GM12875 (cell line): ENCODE measurements around the gene KDM4B.

Experiments
- H3K4me3 ChIP-seq: one replicate; pipeline ENCODE4 v1.5.1; 2011; ENCODE audit warnings: low read depth, low read length, control low read depth
- CTCF ChIP-seq: IDR thresholded peaks from 2 replicates; pipeline ENCODE4 v1.5.1; 2011; ENCODE audit warnings: low read depth, mild to moderate bottlenecking, control low read depth, inconsistent platforms, low read length, moderate library complexity, borderline replicate concordance; ENCODE audit not compliant: insufficient read depth

KDM4B gene

GRCh38 chr19:5178841-5179240, 209.9 kb downstream of the KDM4B start:
- H3K4me3 ChIP-seq, result no peak overlapping the region
- no peak for TF ChIP-seq CTCF

GRCh38 chr19:5179256-5179655, 210.3 kb downstream of the KDM4B start:
- H3K4me3 ChIP-seq, result no peak overlapping the region
- TF ChIP-seq CTCF, result no peak

- H3K4me3 ChIP-seq, result no peak overlapping the region
- TF ChIP-seq CTCF, result no peak
Observed at GRCh38 chr19:5181329-5181728, 212.4 kb downstream of the KDM4B start.

GRCh38 chr19:5182751-5183150, 213.8 kb downstream of the KDM4B start:
- TF ChIP-seq CTCF, result no peak
- H3K4me3 ChIP-seq, result no peak overlapping the region

GRCh38 chr19:5183616-5184015, 214.7 kb downstream of the KDM4B start:
- H3K4me3 ChIP-seq, result no peak overlapping the region
- TF ChIP-seq CTCF, result no peak

GRCh38 chr19:5184930-5185329, 216.0 kb downstream of the KDM4B start:
- H3K4me3 ChIP-seq, result no peak overlapping the region
- TF ChIP-seq CTCF, result no peak

- TF ChIP-seq CTCF, result no peak
- no peak overlapping the region for H3K4me3 ChIP-seq
Observed at GRCh38 chr19:5186293-5187050, 217.6 kb downstream of the KDM4B start.
